Measurements from ENCODE around the gene CYP4V2.
"Not testable (repeated sequence)": the region's sequence is repeated elsewhere in the genome, so short reads cannot be mapped to it uniquely, and the experiment has no call there.

CYP4V2 gene

DNA sequence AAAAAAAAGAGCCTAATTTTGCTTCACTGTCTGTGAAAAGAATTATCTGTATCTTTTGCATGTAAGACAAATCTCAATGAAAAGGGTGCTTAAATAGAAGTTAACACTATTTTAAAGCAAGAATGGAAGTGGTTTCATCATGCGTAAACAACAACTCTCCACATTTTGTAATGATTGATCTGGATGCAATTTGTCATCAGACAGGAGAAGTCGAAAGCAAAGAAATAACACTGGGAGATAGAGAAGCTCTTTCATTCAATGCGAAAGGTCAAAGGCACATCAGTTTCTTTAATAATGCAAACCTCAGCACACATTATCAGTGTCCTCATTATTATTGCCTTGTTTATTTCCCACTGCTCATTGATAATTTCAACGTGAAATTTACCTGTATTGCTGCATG is 44.8 kb downstream of the CYP4V2 start:
- no peak for FAIRE-seq

DNA sequence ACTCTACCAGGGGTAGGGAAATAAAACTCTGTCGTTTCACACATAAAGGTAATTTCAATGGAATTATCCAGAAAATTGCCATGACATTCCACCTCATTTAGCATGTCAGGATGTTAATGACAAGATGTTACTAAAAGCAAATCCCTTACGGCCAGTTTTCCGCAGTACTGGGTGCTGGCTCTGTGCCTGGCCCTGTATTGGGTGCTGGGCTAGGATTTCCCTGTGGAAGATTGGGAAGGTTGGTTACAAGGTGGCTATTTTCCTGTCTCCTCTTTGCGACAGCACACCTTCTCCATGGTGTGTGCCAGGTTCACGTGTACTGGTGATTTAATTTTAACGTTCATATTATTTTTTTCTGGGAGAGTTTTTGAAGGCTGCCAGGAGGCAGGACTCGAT is 49.1 kb downstream of the CYP4V2 start:
- no peak for FAIRE-seq

DNA sequence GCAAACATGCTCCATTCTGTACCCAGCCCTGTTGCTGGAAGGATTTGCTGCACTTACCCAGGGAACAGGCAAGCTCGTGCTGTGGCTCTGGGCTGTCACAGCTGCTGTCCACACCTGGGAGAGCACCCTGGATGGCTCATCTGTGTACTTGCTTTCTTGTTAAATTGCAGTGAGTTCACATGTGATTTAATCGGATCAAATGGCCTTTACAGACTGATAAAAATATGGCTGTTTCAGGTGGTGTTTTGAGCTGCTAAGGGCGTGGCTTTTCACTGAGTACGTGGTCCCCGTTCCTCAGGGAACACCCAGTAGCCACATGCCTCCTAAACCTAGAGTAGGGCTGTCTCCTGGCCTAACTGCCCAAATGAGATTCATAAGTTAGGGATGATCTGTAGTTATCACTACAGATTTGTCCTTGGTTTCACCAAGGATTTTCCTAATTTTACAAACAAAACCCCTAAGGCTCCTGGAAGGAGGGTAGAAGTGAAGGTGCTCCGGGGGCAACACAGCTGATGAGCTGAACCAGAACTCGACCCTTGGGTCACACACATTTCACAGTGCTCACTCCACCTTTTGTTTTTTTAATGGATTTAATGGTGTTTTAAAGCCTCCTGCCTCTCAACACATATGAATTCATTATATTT is 49.6 kb downstream of the CYP4V2 start:
- no peak for FAIRE-seq

DNA sequence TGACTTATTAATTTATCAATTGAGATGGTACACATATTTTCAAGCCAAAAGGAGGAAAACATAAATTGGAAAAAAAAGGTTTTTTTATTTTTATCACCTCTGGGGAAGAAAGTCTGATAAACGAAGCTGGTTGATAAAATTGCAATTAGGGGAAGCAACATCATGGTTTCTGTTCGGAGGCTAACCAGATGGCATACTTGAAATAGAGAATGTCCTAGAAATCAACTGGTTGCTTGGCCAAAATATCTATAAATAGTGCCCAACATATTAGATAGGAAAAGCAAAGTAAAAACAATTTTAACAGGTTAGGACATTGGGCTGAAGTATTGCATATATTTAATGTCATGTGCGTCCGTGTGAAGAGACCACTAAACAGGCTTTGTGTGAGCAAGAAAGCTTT is 50.2 kb downstream of the CYP4V2 start:
- no peak for FAIRE-seq

DNA sequence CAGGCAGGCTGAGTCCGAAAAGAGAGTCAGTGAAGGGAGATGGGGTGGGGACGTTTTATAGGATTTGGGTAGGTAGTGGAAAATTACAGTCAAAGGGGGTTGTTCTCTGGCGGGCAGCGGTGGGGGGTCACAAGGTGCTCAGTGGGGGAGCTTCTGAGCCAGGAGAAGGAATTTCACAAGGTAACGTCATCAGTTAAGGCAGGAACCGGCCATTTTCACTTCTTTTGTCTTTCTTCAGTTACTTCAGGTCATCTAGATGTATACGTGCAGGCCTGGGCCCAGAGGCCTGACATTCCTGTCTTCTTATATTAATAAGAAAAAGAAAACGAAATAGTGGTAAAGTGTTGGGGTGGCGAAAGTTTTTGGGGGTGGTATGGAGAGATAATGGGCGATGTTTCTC is 50.7 kb downstream of the CYP4V2 start:
- not testable (repeated sequence) for FAIRE-seq

DNA sequence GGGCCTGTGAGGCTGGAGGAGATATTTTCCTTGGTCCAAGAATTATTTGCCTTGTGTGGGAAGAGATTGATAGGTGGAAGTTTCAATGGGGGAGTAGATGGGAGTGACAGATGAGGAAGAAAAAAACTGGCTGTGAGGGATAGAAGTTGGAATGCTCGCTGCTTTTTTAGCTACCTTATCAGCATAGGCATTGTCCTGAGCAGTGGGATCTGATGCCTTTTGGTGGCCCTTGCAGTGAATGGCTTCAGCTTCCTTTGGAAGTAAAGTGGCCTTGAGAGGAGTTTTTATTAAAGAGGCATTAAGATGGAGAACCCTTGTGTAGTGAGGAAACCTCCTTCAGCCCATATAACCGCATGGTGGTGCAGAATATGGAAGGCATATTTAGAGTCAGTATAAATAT is 52.0 kb downstream of the CYP4V2 start:
- no peak for FAIRE-seq

DNA sequence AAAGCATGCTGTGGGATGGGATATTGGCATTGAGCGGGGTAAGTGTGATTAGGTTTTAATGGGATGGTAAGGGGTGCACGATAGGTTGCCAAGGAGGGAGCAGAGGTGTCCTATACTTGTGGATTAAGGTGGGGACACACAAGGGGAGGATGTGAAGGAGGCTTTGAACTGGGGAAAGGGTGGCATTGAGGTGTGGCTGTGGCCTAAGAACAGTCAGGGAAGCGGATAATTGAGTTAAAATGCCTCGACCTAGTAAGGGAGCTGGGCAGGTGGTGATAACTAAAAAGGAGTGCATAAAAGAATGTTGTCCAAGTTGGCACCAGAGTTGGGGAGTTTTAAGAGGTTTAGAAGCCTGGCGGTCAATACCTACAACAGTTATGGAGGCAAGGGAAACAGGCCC is 53.5 kb downstream of the CYP4V2 start:
- no peak for FAIRE-seq

DNA sequence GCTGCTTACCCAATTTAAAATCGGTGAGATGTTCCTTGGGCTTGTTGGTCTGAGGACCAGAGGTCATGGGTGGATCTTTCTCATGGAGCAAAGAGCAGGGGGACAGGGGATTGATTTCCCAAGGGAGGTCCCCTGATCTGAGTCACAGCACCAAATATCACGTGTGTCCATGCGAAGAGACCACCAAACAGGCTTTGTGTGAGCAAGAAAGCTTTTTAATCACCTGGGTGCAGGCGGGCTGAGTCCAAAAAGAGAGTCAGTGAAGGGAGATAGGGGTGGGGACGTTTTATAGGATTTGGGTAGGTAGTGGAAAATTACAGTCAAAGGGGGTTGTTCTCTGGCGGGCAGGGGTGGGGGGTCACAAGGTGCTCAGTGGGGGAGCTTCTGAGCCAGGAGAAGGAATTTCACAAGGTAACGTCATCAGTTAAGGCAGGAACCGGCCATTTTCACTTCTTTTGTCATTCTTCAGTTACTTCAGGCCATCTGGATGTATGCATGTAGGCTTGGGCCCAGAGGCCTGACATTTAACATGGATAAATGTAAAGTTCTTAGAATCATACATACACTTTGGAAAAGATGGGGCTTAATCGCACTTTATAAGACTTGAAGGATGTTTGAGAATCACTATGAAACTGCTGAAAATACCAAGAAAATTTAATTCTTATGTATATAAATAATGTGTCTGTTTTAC is 55.8 kb downstream of the CYP4V2 start:
- not testable (repeated sequence) for FAIRE-seq

DNA sequence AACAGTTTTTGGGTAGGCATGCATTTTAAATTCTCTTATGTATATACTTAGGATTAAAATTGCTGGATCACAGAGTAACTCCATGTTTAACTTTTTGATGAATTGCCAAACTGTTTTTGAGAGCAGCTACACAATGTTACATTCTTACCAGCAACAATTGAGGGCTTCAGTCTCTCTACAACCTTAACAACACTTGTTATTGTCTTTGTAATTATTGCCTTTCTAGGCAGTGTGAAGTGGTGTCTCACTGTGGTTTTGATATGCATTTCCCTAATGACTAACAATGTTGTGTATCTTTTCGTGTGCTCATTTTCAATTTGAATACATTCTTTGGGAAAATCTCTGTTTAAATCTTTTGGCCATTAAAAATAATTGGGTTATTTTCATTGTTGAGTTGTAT is 57.3 kb downstream of the CYP4V2 start:
- no peak for FAIRE-seq

DNA sequence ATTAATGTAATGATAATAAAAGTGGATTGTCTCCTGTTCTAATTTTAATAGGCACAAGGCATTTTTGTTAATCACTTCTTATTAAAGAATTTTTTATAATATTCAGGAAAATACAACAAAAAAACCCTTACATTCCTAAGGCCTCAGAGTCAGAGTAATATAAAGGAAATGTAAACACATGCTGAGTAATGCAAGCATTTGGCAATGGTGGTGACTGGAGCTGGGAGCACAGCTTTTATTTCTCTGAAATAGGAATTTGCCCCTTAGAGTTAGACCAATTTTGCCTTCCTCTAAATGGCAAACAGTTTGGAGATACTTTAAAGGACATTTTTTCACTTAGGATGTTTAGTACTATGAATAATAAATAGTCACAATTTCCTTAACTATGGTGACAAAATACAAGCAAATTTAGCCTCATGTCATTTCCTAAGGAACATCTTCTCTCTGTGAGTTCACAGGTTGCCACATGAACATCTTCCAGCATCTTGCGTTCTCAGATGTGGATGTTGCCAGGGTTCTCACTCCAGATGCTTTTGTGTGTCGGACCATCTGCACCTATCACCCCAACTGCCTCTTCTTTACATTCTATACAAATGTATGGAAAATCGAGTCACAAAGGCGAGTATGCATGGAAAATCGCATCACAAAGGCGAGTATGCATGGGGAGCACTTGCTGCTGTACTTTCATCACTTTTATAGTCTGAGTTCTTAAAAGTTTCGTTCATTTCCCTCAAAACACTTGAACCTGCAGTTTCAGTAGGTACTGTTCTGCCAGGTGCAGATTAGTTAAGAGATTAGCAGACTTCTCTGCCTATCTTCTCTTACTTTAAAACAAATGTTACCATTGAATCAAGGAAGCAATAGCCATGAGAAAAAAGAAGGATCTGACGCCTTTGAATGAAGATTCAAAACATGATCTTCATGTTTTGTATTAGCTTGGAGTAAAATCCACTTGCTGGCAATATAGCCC is 58.7 kb downstream of the CYP4V2 start:
- no peak for FAIRE-seq

DNA sequence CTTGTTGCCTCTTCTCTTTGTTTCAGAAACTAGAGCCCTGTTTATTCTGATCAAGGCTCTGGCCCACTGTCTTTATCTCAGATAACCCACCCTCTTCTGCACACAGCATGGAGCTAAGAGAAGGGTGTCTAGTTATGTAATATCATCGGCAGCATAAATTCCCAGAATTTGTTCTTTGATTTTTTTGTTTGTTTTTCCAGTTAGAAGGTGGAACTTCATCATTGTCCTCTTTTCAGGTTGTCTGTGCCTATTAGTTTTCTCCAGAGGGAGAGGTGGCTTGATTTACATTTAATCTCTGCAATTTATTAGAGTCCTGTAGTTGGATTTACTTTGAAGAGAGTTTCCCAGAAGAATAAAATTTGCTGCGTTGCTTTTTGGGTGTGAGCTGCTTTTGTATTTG is 59.4 kb downstream of the CYP4V2 start:
- FAIRE-seq: no peak

DNA sequence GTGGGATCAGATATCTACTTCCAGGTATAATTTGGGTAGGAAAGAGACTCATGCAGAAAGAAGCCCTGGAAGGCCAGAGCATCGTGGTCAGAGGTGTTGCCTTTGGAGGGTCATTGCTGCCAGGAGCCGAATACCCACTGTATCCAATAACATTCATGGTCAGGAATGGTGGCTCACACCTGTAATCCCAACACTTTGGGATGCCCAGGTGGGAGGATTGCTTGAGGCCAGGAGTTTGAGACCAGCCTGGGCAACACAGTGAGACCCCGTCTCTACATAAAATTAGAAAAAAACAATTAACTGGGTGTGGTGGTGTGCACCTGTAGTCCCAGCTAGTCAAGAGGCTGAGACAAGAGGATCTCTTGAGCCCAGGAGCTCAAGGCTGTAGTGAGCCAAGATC is 63.8 kb downstream of the CYP4V2 start:
- FAIRE-seq: no peak

DNA sequence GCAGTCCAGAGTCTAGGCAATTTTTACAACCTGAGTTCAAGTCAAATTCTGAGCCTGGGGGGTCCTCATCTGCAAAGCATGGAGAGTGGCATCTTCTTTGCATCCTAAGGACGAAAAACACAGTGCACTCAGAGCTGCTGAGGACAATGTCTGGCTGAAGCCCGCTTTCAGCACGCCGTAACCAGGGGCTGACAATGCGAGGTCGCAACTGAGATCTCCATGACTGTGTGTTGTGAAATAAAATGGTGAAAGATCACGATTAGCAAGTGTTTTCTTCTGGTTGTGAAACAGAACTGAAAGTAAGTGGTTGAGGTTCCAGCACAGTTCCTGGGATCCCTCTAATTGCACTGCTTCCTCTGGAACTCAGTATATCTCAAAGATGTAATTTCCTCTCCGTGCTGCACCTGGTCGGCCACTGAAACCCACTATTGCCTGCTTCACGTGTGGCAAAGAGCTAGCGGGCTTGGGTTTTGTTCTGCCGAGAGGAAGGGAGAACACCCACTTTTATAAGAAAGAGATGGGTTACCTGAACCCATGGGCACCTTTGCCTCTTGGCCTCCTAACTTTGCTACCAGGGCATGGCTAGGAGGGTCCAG is 66.9 kb downstream of the CYP4V2 start:
- no peak for FAIRE-seq

DNA sequence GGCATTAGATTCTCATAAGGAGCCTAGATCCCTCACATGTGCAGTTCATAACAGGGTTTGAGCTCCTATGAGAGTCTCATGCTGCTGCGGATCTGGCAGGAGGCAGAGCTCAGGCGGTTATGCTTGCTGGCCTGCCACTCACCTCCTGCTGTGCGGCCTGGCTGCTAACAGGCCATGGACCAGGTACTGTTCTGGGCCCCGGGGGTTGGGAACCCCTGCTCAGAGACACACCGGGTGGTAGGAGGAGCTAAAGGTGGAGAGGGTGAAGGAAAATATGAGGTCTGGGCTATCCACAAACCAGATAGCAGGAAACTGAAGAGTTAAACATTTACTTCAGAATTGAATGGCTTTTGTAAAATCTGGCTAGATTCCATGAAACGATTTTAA is 68.7 kb downstream of the CYP4V2 start:
- FAIRE-seq: no peak

Data from endometrium (tissue), 2 donors.